BJ (cell line): ENCODE data around the gene INPP5J. TPM values are rescaled to one million over a fixed set of nuclear protein-coding genes. Genes with fewer than 3 reads are reported as not detected.
A peak's percentile ranks its signal among the peaks of the same experiment; 100 is the strongest.

Source experiments
- CTCF ChIA-PET: fragments of 350-600 bp; formaldehyde crosslinking; extraction: SDS; loops from one replicate; lab custom pipeline; 2021; ENCODE audit warnings: antibody characterized with exemption, inconsistent platforms; lab: Yijun Ruan, JAX
- POLR2A ChIA-PET: fragments of 300-600 bp; sonication (Branson Sonifier 250); formaldehyde crosslinking; extraction: SDS; loops from one replicate; lab custom pipeline; 2021; ENCODE audit warnings: antibody characterized with exemption; lab: Charles Lee
- DNase-seq: peaks from one replicate; pipeline ENCODE4 v3.0.0-alpha.2; 2011; ENCODE audit warnings: low read depth
- H3K27me3 ChIP-seq: 2 replicates; pipeline ENCODE4 v1.6.0; 2011; ENCODE audit warnings: low read length; ENCODE audit not compliant: control insufficient read depth, insufficient read depth
- H3K36me3 ChIP-seq: 2 replicates; pipeline ENCODE4 v1.5.1; 2011; ENCODE audit warnings: low read length; ENCODE audit not compliant: control insufficient read depth, insufficient read depth
- H3K4me3 ChIP-seq: 2 replicates; pipeline ENCODE4 v1.5.1; 2011; ENCODE audit warnings: low read depth, mild to moderate bottlenecking, control low read depth, low read length
- polyA plus RNA-seq: library from polyadenylated mRNA; depleted of rRNA; stranded (reverse); fragments of >200 nt; gene quantifications from 2 replicates; pipeline ENCODE4 v1.2.3, GENCODE V29; 2011
- TF ChIP-seq, protein P1 (sequence below): IDR thresholded peaks from 2 replicates; pipeline ENCODE4 v1.5.1; 2011; ENCODE audit warnings: low read depth, mild to moderate bottlenecking, control low read depth, inconsistent platforms, low read length, moderate library complexity; ENCODE audit not compliant: insufficient read depth

INPP5J gene
- polyA plus RNA-seq, 1 experiment, result 1.5 TPM

DNA sequence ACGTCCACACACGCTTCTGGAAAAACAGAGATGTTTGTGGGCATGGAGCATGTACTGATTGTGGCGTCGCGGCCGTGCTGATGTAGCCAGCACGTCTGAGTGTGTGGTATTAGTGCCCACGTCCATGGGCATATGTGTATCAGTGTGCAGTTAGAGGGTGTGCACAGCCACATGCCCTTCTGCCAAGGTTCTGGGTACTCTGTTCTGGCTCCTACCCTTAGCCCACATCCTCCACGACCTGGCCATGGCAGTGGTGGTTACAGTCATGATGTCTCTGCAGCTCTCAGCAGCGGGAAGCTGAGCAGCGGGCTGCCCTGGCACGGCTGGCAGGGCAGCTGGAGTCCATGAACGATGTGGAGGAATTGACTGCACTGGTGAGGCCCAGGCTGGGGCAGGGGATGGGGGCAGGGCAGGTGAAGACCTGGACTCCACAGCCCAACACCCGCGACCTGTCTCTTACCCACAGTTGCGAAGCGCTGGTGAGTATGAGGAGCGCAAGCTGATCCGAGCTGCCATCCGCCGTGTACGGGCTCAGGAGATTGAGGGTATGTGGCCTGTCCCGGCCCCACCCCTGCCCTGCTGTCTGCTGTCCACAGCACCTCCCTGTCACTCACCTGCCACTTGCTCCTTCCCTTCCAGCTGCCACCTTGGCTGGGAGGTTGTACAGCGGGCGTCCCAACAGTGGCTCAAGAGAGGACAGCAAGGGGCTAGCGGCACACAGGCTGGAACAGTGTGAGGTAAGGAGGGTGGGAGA, 34.4 kb upstream of the INPP5J start:
- H3K36me3 ChIP-seq, result peaks cover 46% of the 10 kb centered on the region
- ChIA-PET CTCF (interaction anchor here (0.7 to 4.0 kb wide), 10 partner anchors 11 to 191 kb away, joined by 3 to 26 read pairs (median 4); partner anchors contain the start of gene SELENOM), POLR2A (no interaction called here)
- no peak overlapping the region for H3K4me3 ChIP-seq
- TF ChIP-seq, protein P1, sequence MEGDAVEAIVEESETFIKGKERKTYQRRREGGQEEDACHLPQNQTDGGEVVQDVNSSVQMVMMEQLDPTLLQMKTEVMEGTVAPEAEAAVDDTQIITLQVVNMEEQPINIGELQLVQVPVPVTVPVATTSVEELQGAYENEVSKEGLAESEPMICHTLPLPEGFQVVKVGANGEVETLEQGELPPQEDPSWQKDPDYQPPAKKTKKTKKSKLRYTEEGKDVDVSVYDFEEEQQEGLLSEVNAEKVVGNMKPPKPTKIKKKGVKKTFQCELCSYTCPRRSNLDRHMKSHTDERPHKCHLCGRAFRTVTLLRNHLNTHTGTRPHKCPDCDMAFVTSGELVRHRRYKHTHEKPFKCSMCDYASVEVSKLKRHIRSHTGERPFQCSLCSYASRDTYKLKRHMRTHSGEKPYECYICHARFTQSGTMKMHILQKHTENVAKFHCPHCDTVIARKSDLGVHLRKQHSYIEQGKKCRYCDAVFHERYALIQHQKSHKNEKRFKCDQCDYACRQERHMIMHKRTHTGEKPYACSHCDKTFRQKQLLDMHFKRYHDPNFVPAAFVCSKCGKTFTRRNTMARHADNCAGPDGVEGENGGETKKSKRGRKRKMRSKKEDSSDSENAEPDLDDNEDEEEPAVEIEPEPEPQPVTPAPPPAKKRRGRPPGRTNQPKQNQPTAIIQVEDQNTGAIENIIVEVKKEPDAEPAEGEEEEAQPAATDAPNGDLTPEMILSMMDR, result no peak
- H3K27me3 ChIP-seq, result no peaks in the 10 kb centered on the region
- no peak for DNase-seq

DNA sequence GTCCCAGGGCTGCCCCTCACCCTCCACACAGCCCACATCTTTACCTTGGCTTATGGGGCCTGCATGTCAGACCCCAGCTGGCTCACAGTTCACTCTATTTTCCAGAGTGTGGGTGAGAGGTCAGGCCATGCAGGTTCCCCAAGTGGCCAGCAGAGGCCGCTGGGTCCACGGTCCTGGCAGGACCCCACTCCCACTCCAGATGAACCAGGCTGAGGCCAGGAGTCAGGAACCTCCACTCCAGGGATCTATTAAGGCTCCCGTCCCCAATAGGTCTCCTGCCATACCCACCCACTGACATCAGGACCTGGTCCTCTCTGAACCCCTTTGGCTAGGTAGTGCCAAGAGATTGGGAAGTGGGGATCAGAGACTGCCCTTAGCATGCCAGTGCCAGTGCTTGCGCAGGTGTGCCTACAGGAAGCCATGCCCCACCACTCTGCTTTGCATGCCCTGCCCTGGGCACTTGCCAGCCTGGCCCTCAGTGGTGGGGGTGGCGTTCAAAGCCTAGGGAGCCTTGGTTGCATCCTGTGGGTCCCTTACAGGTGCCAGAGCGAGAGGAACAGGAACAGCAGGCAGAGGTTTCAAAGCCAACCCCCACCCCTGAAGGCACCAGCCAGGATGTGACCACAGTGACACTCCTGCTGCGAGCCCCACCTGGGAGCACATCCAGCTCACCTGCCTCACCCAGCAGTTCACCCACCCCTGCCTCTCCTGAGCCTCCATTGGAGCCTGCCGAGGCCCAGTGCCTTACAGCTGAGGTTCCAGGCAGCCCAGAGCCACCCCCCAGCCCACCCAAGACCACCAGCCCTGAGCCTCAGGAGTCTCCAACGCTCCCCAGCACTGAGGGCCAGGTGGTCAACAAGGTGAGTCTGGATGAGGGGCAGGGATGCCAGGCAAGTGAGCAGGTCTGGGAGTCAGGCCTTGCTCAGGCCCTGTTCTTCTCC, 33.3 kb upstream of the INPP5J start:
- H3K36me3 ChIP-seq, result peaks cover 47% of the 10 kb centered on the region
- no peak for DNase-seq

DNA sequence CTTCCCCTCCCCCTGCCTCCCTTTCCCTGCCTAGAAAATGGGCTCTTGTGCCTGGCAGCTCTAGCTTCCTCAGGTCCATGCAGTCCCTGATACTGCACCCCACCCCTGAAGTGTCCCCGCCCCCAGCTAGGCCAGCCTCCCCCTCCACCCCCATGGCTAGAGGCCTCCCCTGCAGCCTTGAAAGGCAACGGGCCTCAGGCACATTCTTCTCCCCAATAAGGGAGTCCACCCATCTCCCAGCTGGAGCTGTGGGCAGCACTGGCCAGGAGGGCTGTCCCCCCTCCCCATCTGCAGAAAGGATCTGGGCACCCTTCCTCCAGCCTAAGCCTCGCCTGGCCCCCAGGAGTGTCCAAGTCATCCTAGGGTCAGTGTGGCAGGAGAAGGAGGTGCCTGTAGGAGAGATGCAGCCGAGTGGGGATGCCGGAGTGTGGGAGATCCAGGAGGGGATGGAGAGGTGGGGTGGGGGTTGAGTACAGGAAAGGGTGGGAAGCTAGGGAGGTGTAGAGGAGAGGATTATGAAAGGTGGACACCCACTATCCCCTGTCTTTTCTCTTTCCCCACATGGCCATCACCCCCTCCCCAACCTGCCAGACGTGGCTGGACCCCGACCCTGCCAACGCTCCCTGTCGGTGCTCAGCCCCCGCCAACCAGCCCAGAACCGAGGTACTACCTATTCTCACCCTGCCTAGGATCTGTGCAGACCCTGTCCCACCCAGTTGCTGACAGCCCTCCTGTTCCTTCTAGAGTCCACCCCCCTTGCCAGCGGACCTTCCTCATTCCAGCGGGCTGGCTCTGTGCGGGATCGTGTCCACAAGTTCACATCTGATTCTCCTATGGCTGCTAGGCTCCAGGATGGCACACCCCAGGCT, 32.3 kb upstream of the INPP5J start:
- POLR2A ChIA-PET, result no interaction called here
- DNase-seq, result no peak
- Histone ChIP-seq H3K36me3 (peaks cover 52% of the 10 kb centered on the region), H3K4me3 (no peak overlapping the region), H3K27me3 (no peaks in the 10 kb centered on the region)
- TF ChIP-seq, protein P1, result no peak
- CTCF ChIA-PET, result interaction anchor here (0.6 to 4.0 kb wide), 7 partner anchors 12 to 143 kb away, joined by 3 to 26 read pairs (median 3); partner anchors contain the start of gene INPP5J

More for the DNA sequence above, 33.3 kb upstream of the INPP5J start:
- Histone ChIP-seq H3K27me3 (no peaks in the 10 kb centered on the region), H3K4me3 (no peak overlapping the region)
- POLR2A ChIA-PET, result interaction anchor here (0.6 kb wide), 1 partner anchor 133 kb away, joined by 4 read pairs; no protein-coding TSS in a partner anchor
- TF ChIP-seq, protein P1, result peak; percentile 87
- CTCF ChIA-PET, result interaction anchor here (0.6 to 4.0 kb wide), 15 partner anchors 10 to 190 kb away, joined by 3 to 26 read pairs (median 3); partner anchors contain the start of genes INPP5J and SELENOM

DNA sequence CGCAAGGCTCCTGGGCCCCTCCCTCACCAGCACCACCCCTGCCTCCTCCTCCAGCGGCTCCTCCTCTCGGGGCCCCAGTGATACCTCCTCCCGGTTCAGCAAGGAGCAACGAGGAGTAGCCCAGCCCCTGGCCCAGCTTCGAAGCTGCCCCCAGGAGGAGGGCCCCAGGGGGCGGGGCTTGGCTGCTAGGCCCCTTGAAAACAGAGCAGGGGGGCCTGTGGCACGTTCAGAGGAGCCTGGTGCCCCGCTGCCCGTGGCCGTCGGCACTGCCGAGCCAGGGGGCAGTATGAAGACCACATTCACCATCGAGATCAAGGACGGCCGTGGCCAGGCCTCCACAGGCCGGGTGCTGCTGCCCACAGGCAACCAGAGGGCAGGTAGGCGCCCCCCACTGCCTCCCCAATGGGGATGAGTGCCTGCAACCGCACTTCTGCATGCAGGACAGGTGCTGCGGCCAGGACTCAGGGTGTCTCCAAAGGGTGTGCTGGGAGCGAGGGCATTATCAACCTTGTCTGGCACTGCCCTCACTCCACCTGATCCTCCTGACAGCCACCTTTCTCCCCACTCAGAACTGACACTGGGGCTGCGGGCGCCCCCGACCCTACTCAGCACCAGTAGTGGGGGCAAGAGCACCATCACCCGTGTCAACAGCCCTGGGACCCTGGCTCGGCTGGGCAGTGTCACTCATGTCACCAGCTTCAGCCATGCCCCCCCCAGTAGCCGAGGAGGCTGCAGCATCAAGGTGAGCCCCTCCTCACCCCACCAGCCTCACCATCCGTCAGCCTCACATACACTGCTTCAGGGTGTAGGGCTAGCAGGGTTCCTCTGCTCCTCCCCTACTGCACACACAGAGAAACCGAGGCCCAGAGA, 31.4 kb upstream of the INPP5J start:
- Histone ChIP-seq H3K27me3 (no peaks in the 10 kb centered on the region), H3K4me3 (no peak overlapping the region), H3K36me3 (peaks cover 58% of the 10 kb centered on the region)
- CTCF ChIA-PET, result interaction anchor here (0.6 to 1.9 kb wide), 5 partner anchors 11 to 181 kb away, joined by 3 to 8 read pairs (median 4); no protein-coding TSS in a partner anchor
- no peak for DNase-seq
- TF ChIP-seq, protein P1, result no peak
- POLR2A ChIA-PET, result no interaction called here
